Activated CD4-positive, alpha-beta T cell treated with anti-CD3 and anti-CD28 coated beads, Interleukin-2, amount 10 ng/mL, durations not matched to agents 24 days and 14 days (primary cell): Measurements from ENCODE around the gene MSRB3. TPM values are rescaled to one million over a fixed set of nuclear protein-coding genes. Genes with fewer than 3 reads are reported as not detected.
"Not testable (repeated sequence)": the region's sequence is repeated elsewhere in the genome, so short reads cannot be mapped to it uniquely, and the experiment has no call there.

Source experiments
- DNase-seq: peaks from one replicate; pipeline ENCODE4 v3.0.0; 2022
- H3K27ac Mint-ChIP-seq: one replicate; pipeline ENCODE4 v1.8.0; 2022; ENCODE audit warnings: mild to moderate bottlenecking, mixed read lengths
- H3K27me3 Mint-ChIP-seq: one replicate; pipeline ENCODE4 v1.8.0; 2022; ENCODE audit warnings: mixed read lengths
- H3K36me3 Mint-ChIP-seq: one replicate; pipeline ENCODE4 v1.8.0; 2022; ENCODE audit warnings: low read depth, mild to moderate bottlenecking, mixed read lengths
- H3K4me1 Mint-ChIP-seq: one replicate; pipeline ENCODE4 v1.8.0; 2021; ENCODE audit warnings: mixed read lengths
- H3K4me3 Mint-ChIP-seq: one replicate; pipeline ENCODE4 v1.8.0; 2022; ENCODE audit warnings: mild to moderate bottlenecking, moderate library complexity, mixed read lengths
- H3K9me3 Mint-ChIP-seq: one replicate; pipeline ENCODE4 v1.8.0; 2021; ENCODE audit warnings: mixed read lengths
- intact Hi-C: fragments of 100-400 bp; cut with micrococcal nuclease; formaldehyde crosslinking; loops from one replicate; pipeline ENCODE4 v1.15.1; 2023
- total RNA-seq: library from RNA; stranded (reverse); gene quantifications from 2 replicates; pipeline ENCODE4 v1.2.3, GENCODE V29; 2022

MSRB3 gene
- total RNA-seq, 1 donor from 2014 or later: not detected

GRCh38 chr12:65470256-65470655, 191.8 kb downstream of the MSRB3 start:
- Mint-ChIP-seq H3K4me1 (no peaks in the 10 kb centered on the region), H3K4me3 (no peak overlapping the region), H3K9me3 (no peaks in the 10 kb centered on the region), H3K36me3 (no peaks in the 10 kb centered on the region), H3K27ac (no peak overlapping the region), H3K27me3 (no peaks in the 10 kb centered on the region)
- no peak for DNase-seq
- intact Hi-C loops: no loop called here

- Mint-ChIP-seq H3K27ac (no peak overlapping the region), H3K9me3 (no peaks in the 10 kb centered on the region), H3K36me3 (no peaks in the 10 kb centered on the region)
Observed at GRCh38 chr12:65472079-65472478, 193.6 kb downstream of the MSRB3 start.

GRCh38 chr12:65474831-65475230, 196.3 kb downstream of the MSRB3 start:
- H3K4me3 Mint-ChIP-seq: no peak overlapping the region
- H3K27me3 Mint-ChIP-seq: no peaks in the 10 kb centered on the region
- H3K36me3 Mint-ChIP-seq: no peaks in the 10 kb centered on the region
- no peak overlapping the region for H3K27ac Mint-ChIP-seq
- intact Hi-C loops: no loop called here
- no peaks in the 10 kb centered on the region for H3K9me3 Mint-ChIP-seq
- DNase-seq: no peak
- no peaks in the 10 kb centered on the region for H3K4me1 Mint-ChIP-seq

More at GRCh38 chr12:65472079-65472478, 193.6 kb downstream of the MSRB3 start:
- no peak for DNase-seq
- intact Hi-C loops: no loop called here
- H3K27me3 Mint-ChIP-seq: no peaks in the 10 kb centered on the region
- no peaks in the 10 kb centered on the region for H3K4me1 Mint-ChIP-seq
- H3K4me3 Mint-ChIP-seq: no peak overlapping the region

GRCh38 chr12:65477721-65478120, 199.2 kb downstream of the MSRB3 start:
- H3K27me3 Mint-ChIP-seq: no peaks in the 10 kb centered on the region
- H3K4me3 Mint-ChIP-seq: no peak overlapping the region
- no peak for DNase-seq
- no peak overlapping the region for H3K27ac Mint-ChIP-seq
- no peaks in the 10 kb centered on the region for H3K36me3 Mint-ChIP-seq
- H3K9me3 Mint-ChIP-seq: peaks cover 5% of the 10 kb centered on the region
- intact Hi-C loops: no loop called here
- no peaks in the 10 kb centered on the region for H3K4me1 Mint-ChIP-seq

GRCh38 chr12:65483891-65484516, 205.5 kb downstream of the MSRB3 start:
- intact Hi-C loops, H3K27me3 Mint-ChIP-seq, H3K36me3 Mint-ChIP-seq: not testable (repeated sequence)

GRCh38 chr12:65488197-65488596, 209.7 kb downstream of the MSRB3 start:
- no peak overlapping the region for H3K4me3 Mint-ChIP-seq
- no peaks in the 10 kb centered on the region for H3K4me1 Mint-ChIP-seq
- no peak for DNase-seq
- H3K9me3 Mint-ChIP-seq: peaks cover 7% of the 10 kb centered on the region
- no peak overlapping the region for H3K27ac Mint-ChIP-seq
- H3K36me3 Mint-ChIP-seq: no peaks in the 10 kb centered on the region
- intact Hi-C loops: no loop called here
- H3K27me3 Mint-ChIP-seq: peaks cover 2% of the 10 kb centered on the region

More at GRCh38 chr12:65483891-65484516, 205.5 kb downstream of the MSRB3 start:
- DNase-seq, H3K4me3 Mint-ChIP-seq, H3K4me1 Mint-ChIP-seq, H3K27ac Mint-ChIP-seq: not testable (repeated sequence)
- H3K9me3 Mint-ChIP-seq: peaks cover 16% of the 10 kb centered on the region

GRCh38 chr12:65490250-65490649, 211.8 kb downstream of the MSRB3 start:
- Mint-ChIP-seq H3K4me1 (no peaks in the 10 kb centered on the region), H3K27ac (no peak overlapping the region), H3K9me3 (no peaks in the 10 kb centered on the region), H3K4me3 (no peak overlapping the region), H3K27me3 (peaks cover 2% of the 10 kb centered on the region), H3K36me3 (no peaks in the 10 kb centered on the region)
- intact Hi-C loops: no loop called here
- DNase-seq: no peak

- H3K36me3 Mint-ChIP-seq: no peaks in the 10 kb centered on the region
- no peaks in the 10 kb centered on the region for H3K9me3 Mint-ChIP-seq
- H3K4me1 Mint-ChIP-seq: no peaks in the 10 kb centered on the region
- no peak for DNase-seq
- H3K27ac Mint-ChIP-seq: no peak overlapping the region
- peaks cover 2% of the 10 kb centered on the region for H3K27me3 Mint-ChIP-seq
- intact Hi-C loops: no loop called here
- H3K4me3 Mint-ChIP-seq: no peak overlapping the region
Observed at GRCh38 chr12:65492998-65493912, 214.8 kb downstream of the MSRB3 start.

- H3K36me3 Mint-ChIP-seq: no peaks in the 10 kb centered on the region
- peaks cover 2% of the 10 kb centered on the region for H3K27me3 Mint-ChIP-seq
- no peak for DNase-seq
- no peak overlapping the region for H3K27ac Mint-ChIP-seq
- intact Hi-C loops: no loop called here
- H3K9me3 Mint-ChIP-seq: no peaks in the 10 kb centered on the region
- no peak overlapping the region for H3K4me3 Mint-ChIP-seq
- no peaks in the 10 kb centered on the region for H3K4me1 Mint-ChIP-seq
Observed at GRCh38 chr12:65493913-65494245, 215.4 kb downstream of the MSRB3 start.

- H3K27me3 Mint-ChIP-seq: peaks cover 2% of the 10 kb centered on the region
- no peak overlapping the region for H3K27ac Mint-ChIP-seq
- intact Hi-C loops: no loop called here
- H3K36me3 Mint-ChIP-seq: no peaks in the 10 kb centered on the region
- no peak for DNase-seq
- H3K4me1 Mint-ChIP-seq: no peaks in the 10 kb centered on the region
- no peaks in the 10 kb centered on the region for H3K9me3 Mint-ChIP-seq
- no peak overlapping the region for H3K4me3 Mint-ChIP-seq
Observed at GRCh38 chr12:65494537-65494936, 216.1 kb downstream of the MSRB3 start.

GRCh38 chr12:65495233-65495632, 216.8 kb downstream of the MSRB3 start:
- Mint-ChIP-seq H3K4me1 (no peaks in the 10 kb centered on the region), H3K9me3 (no peaks in the 10 kb centered on the region), H3K4me3 (no peak overlapping the region), H3K27ac (no peak overlapping the region), H3K27me3 (peaks cover 2% of the 10 kb centered on the region), H3K36me3 (no peaks in the 10 kb centered on the region)
- DNase-seq: no peak
- intact Hi-C loops: no loop called here

- Mint-ChIP-seq H3K4me1 (no peaks in the 10 kb centered on the region), H3K9me3 (no peaks in the 10 kb centered on the region), H3K27ac (no peak overlapping the region), H3K36me3 (no peaks in the 10 kb centered on the region), H3K27me3 (peaks cover 2% of the 10 kb centered on the region), H3K4me3 (no peak overlapping the region)
- DNase-seq: no peak
- intact Hi-C loops: no loop called here
Observed at GRCh38 chr12:65496617-65497016, 218.1 kb downstream of the MSRB3 start.

- no peaks in the 10 kb centered on the region for H3K27me3 Mint-ChIP-seq
- no peak overlapping the region for H3K4me3 Mint-ChIP-seq
- H3K27ac Mint-ChIP-seq: no peak overlapping the region
- H3K9me3 Mint-ChIP-seq: no peaks in the 10 kb centered on the region
- intact Hi-C loops: no loop called here
- no peak for DNase-seq
- H3K36me3 Mint-ChIP-seq: no peaks in the 10 kb centered on the region
- no peaks in the 10 kb centered on the region for H3K4me1 Mint-ChIP-seq
Observed at GRCh38 chr12:65497660-65498059, 219.2 kb downstream of the MSRB3 start.

- no peaks in the 10 kb centered on the region for H3K36me3 Mint-ChIP-seq
- DNase-seq: no peak
- no peaks in the 10 kb centered on the region for H3K9me3 Mint-ChIP-seq
- no peak overlapping the region for H3K27ac Mint-ChIP-seq
- H3K4me3 Mint-ChIP-seq: no peak overlapping the region
- no peaks in the 10 kb centered on the region for H3K27me3 Mint-ChIP-seq
- intact Hi-C loops: no loop called here
- no peaks in the 10 kb centered on the region for H3K4me1 Mint-ChIP-seq
Observed at GRCh38 chr12:65499167-65499566, 220.7 kb downstream of the MSRB3 start.
